Measurements from ENCODE around the gene ZNF438. TPM values are rescaled to one million over a fixed set of nuclear protein-coding genes. Genes with fewer than 3 reads are reported as not detected.

ZNF438 gene
- total RNA-seq, 2 donors from 2014 or later: 2.6 to 3.0 TPM

GRCh38 chr10:30999070-30999712, 32.5 kb downstream of the ZNF438 start:
- H3K27ac Mint-ChIP-seq: no peak overlapping the region
- WGBS, 2 experiments (ENCODE audit: insufficient coverage in 1 of 2, insufficient read length in 1 of 2): 96% methylated on average over 2 of the region's 3 CpGs; no CpG with 5 or more reads in 1 of the 2 experiments
- TF ChIP-seq CTCF (conservative IDR thresholded peaks at IDR 0.05): no peak

GRCh38 chr10:30997536-30998235, 34.0 kb downstream of the ZNF438 start:
- peaks cover 15% of the 10 kb centered on the region for H3K36me3 Mint-ChIP-seq (ENCODE audit: low read depth)
- Histone ChIP-seq H3K27me3 (ENCODE audit: control insufficient read depth, insufficient read depth, low read length, poor library complexity, severe bottlenecking) (no peaks in the 10 kb centered on the region), H3K9me3 (ENCODE audit: control insufficient read depth, low read length) (peaks cover 39% of the 10 kb centered on the region), H3K4me3 (ENCODE audit: low read length) (no peak overlapping the region), H3K36me3 (ENCODE audit: control insufficient read depth, insufficient read depth, low read length) (no peaks in the 10 kb centered on the region), H3K4me1 (ENCODE audit: control insufficient read depth, insufficient read depth, low read length) (peaks cover 5% of the 10 kb centered on the region), H3K9ac (ENCODE audit: extremely low read depth, low read length, poor library complexity, severe bottlenecking) (no peak overlapping the region), H3K27ac (ENCODE audit: low read depth, low read length) (no peak overlapping the region)
- no peaks in the 10 kb centered on the region for H3K27me3 Mint-ChIP-seq (ENCODE audit: insufficient read depth)
- no peak for DNase-seq
- H3K27ac Mint-ChIP-seq: no peak overlapping the region
- peaks cover 28% of the 10 kb centered on the region for H3K9me3 Mint-ChIP-seq
- 100% methylated on average over 1 to 3 of the region's 3 CpGs for WGBS, 2 experiments (ENCODE audit: insufficient coverage in 1 of 2, insufficient read length in 1 of 2)
- TF ChIP-seq CTCF (conservative IDR thresholded peaks at IDR 0.05): no peak
- H3K4me1 Mint-ChIP-seq: peaks cover 9% of the 10 kb centered on the region
- no peak overlapping the region for H3K4me3 Mint-ChIP-seq

More at GRCh38 chr10:30999070-30999712, 32.5 kb downstream of the ZNF438 start:
- Mint-ChIP-seq H3K9me3 (peaks cover 15% of the 10 kb centered on the region), H3K4me1 (peaks cover 10% of the 10 kb centered on the region), H3K4me3 (no peak overlapping the region), H3K36me3 (ENCODE audit: low read depth) (peaks cover 5% of the 10 kb centered on the region), H3K27me3 (ENCODE audit: insufficient read depth) (no peaks in the 10 kb centered on the region)
- Histone ChIP-seq H3K36me3 (ENCODE audit: control insufficient read depth, insufficient read depth, low read length) (no peaks in the 10 kb centered on the region), H3K9ac (ENCODE audit: extremely low read depth, low read length, poor library complexity, severe bottlenecking) (no peak overlapping the region), H3K9me3 (ENCODE audit: control insufficient read depth, low read length) (peaks cover 23% of the 10 kb centered on the region), H3K4me3 (ENCODE audit: low read length) (no peak overlapping the region), H3K27ac (ENCODE audit: low read depth, low read length) (no peak overlapping the region), H3K27me3 (ENCODE audit: control insufficient read depth, insufficient read depth, low read length, poor library complexity, severe bottlenecking) (no peaks in the 10 kb centered on the region), H3K4me1 (ENCODE audit: control insufficient read depth, insufficient read depth, low read length) (peaks cover 5% of the 10 kb centered on the region)
- no peak for DNase-seq

- DNase-seq: no peak
- H3K27ac Mint-ChIP-seq: no peak overlapping the region
- peaks cover 31% of the 10 kb centered on the region for H3K9me3 Mint-ChIP-seq
- Histone ChIP-seq H3K9ac (ENCODE audit: extremely low read depth, low read length, poor library complexity, severe bottlenecking) (no peak overlapping the region), H3K36me3 (ENCODE audit: control insufficient read depth, insufficient read depth, low read length) (no peaks in the 10 kb centered on the region), H3K27ac (ENCODE audit: low read depth, low read length) (no peak overlapping the region), H3K27me3 (ENCODE audit: control insufficient read depth, insufficient read depth, low read length, poor library complexity, severe bottlenecking) (no peaks in the 10 kb centered on the region), H3K4me3 (ENCODE audit: low read length) (no peak overlapping the region), H3K9me3 (ENCODE audit: control insufficient read depth, low read length) (peaks cover 40% of the 10 kb centered on the region), H3K4me1 (ENCODE audit: control insufficient read depth, insufficient read depth, low read length) (peaks cover 5% of the 10 kb centered on the region)
- H3K4me1 Mint-ChIP-seq: peaks cover 7% of the 10 kb centered on the region
- peaks cover 16% of the 10 kb centered on the region for H3K36me3 Mint-ChIP-seq (ENCODE audit: low read depth)
- no peak for TF ChIP-seq CTCF (conservative IDR thresholded peaks at IDR 0.05)
- H3K27me3 Mint-ChIP-seq (ENCODE audit: insufficient read depth): no peaks in the 10 kb centered on the region
- no peak overlapping the region for H3K4me3 Mint-ChIP-seq
These were observed 35.1 kb downstream of the ZNF438 start for GRCh38 chr10:30996481-30997005.
